Activated CD4-positive, CD25-positive, alpha-beta regulatory T cell treated with anti-CD3 and anti-CD28 coated beads, Interleukin-2, amount 50 U/mL, for 16 hours (primary cell): ENCODE results near the gene SLC25A40.
"Not testable (repeated sequence)": the region's sequence is repeated elsewhere in the genome, so short reads cannot be mapped to it uniquely, and the experiment has no call there.

ENCODE experiments used
- DNase-seq: peaks from one replicate; pipeline ENCODE4 v3.0.0-alpha.2; 2020; ENCODE audit warnings: low read depth, low spot score

Gene SLC25A40, protein sequence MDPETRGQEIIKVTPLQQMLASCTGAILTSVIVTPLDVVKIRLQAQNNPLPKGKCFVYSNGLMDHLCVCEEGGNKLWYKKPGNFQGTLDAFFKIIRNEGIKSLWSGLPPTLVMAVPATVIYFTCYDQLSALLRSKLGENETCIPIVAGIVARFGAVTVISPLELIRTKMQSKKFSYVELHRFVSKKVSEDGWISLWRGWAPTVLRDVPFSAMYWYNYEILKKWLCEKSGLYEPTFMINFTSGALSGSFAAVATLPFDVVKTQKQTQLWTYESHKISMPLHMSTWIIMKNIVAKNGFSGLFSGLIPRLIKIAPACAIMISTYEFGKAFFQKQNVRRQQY

GRCh38 chr7:87876040-87876868 is at the start of gene SLC25A40, which contains the start of gene DBF4:
TSS of gene SLC25A40 (minus strand) at chr7:87876360. CDS start at chr7:87858727, 17,633 bp downstream.
TSS of gene DBF4 (plus strand) at chr7:87876493. CDS start at chr7:87876733, 240 bp downstream.
- peak; percentile 84 for DNase-seq

DNA sequence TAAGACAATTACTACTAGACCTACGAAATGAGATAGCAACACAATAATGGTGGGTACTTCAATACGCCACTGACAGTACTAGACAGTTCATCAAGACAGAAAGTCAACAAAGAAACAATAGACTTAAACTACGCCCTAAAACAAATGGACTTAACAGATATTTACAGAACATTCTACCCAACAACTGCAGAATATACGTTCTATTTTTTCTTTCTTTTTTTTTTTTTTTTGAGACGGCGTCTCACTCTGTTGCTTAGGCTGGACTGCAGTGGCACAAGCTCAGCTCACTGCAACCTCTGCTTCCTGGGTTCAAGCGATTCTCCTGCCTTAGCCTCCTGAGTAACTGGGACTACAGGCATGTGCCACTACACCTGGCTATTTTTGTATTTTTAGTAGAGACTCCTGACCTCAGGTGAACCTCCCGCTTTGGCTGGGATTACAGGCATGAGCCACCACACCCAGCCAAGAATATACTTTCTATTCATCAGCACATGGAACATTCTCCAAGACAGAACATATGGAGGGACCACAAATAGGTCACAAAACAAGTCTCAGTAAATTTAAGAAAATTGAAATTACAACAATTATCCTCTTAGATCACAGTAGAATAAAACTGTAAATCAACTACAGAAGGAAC is 46.7 kb upstream of the SLC25A40 start:
- DNase-seq, result not testable (repeated sequence)

DNA sequence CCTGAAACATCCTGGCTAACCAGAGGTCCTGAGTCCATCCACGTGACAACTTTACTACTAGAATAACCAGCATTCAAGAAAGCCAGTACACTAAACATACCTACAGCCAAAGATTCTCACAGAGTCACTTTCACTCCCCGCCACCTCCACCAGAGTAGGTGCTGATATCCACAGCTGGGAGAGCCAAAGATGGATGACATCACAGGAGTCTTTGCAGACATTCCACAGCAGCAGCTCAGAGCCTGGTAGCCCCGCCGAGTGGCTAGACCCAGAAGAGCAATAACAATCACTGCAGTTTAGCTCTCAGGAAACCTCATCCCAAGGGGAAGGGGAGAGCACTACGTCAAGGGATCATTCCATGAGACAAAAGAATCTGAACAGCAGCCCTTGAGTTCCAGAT is 44.4 kb upstream of the SLC25A40 start:
- no peak for DNase-seq

- no peak for DNase-seq
These were observed 43.7 kb upstream of the SLC25A40 start for GRCh38 chr7:87919875-87920274.

GRCh38 chr7:87918740-87919139 is 42.6 kb upstream of the SLC25A40 start:
- no peak for DNase-seq

GRCh38 chr7:87912121-87912520 is 36.0 kb upstream of the SLC25A40 start:
- no peak for DNase-seq

GRCh38 chr7:87908814-87909213 is 32.7 kb upstream of the SLC25A40 start:
- not testable (repeated sequence) for DNase-seq

GRCh38 chr7:87907136-87907906 is 31.2 kb upstream of the SLC25A40 start:
- not testable (repeated sequence) for DNase-seq

- DNase-seq, result no peak
These were observed 23.1 kb upstream of the SLC25A40 start for GRCh38 chr7:87899255-87899654.

GRCh38 chr7:87895363-87895762 is 19.2 kb upstream of the SLC25A40 start:
- DNase-seq, result no peak

- no peak for DNase-seq
These were observed 10.7 kb upstream of the SLC25A40 start for GRCh38 chr7:87886875-87887274.

- no peak for DNase-seq
These were observed 8.9 kb upstream of the SLC25A40 start for GRCh38 chr7:87885018-87885417.

DNA sequence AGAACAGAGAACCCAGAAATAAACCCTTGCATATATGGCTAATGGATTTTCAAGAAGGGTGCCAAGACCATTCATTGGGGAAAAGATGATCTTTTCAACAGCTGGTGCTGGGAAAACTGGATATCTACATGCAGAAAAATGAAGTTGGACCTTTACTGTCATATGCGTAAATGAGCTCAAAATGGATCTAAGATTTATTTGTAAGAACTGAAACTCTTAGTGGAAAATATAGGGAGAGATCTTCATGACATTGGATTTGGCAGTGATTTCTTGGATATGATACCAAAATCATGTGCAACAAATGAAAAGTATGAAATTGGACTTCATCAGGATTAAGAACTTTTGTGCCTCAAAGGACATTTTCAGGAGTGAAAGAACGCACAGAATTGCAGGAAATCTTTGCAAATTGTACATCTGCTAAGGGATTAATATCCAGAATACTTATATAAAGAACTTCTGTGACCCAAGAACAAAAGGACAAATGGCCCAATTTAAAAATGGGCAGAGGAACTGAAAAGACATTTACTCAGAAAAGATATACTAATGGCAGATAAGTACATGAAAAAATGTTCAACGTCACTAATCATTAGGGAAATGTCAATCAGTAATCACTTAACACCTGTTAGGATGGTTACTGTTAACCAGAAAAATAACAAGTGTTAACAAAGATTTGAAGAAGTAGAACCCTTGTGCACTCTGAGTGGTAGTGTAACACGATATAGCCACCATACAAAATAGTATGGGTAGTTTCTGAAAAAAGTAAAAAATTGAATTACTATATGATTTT is 6.2 kb upstream of the SLC25A40 start:
- no peak for DNase-seq

GRCh38 chr7:87878208-87878735 is 2.1 kb upstream of the SLC25A40 start:
- DNase-seq, result no peak

DNA sequence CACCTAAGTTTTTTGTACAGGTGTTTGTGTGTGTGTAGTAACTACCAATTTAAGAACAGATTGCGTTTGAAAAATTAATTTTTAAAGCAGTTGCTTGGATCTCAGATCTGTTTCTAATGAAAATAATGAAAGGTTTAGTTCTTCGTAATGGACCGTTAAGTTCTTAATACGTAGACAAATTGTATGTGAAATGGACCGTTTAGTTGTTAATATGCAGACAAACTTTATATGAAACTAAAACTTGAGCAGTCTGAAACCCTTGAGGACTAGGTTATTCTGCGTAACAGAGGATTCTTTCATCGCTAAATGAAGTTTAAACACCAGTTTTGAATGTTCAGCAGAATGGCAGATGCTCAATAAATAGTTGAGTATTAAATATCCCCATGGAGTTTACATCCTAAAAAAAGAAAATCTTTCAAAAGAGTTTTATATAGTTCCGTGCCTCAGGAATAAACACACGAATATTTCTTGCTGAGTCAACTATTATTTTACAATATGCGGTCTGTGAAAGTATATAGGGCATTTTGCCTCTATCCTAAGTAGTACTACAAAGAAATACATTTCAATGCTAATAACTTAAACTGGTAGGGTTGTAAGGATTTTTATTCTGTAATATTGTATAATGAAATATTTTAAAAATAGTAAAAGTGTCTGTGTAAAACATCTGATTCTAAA is 1.3 kb upstream of the SLC25A40 start:
- no peak for DNase-seq

DNA sequence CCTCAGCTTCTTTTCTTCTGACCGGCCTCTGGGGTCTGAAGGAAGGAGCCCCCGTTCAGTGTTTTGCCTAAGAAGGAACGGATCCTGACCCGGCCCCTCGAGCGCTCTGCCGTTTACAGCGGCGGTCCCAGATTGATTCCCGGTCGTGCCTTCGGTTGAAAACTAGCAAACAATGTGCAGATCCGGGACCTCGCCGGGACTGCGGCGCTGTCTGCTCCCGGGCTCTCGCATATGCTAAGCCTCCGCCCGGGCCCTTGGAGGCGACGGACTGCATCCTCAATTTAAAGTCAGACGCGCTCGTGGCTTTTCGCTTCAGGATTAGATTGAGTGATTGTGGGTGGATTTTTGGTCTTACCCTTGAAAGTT is 692 bp upstream of the SLC25A40 start:
- DNase-seq, result peak; percentile 5

DNA sequence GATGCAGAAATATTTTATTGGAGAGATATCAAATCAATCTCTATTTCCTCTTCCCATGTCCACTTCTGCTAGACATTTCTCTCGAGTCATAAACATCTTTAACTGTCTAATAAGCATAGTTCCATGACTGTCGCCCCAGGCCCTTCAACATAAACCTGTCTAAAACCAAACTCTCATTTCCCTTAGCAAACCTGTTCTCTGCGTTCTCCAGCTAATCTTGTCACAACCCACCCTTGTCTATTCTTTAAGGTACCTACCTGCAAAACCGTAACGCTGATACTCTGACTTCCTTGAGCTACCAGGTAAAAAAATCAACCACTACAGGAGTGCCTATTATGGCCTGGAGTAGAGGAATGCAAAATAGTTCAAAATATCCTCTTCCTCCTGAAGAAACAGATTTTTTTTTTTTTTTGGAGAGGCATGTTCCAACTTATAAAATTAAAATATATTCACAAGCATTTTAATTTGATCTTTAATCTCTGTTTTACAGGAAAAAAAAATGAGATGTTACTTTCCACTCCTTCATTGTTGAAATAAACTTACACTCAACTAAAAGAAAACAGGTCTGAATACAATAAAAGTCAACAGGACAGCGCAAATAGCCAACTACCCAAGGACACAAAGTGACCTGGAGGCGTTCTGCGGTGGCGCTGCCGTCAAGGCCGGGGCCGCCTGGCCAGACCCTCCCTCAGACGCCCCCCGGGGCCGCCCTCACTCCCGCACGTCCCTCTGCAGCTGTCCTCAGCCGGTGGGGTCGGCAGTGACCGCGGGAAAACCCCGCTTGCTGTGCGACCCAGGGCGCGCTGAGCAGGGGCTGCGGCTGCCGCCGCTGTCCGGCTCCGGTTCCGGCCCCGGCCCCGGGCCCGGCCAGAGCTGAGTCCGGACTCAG is 765 bp downstream of the SLC25A40 start:
- peak; percentile 1 for DNase-seq

GRCh38 chr7:87874066-87874465 is 2.1 kb downstream of the SLC25A40 start:
- DNase-seq, result no peak

- DNase-seq, result not testable (repeated sequence)
These were observed 2.8 kb downstream of the SLC25A40 start for GRCh38 chr7:87873328-87873727.
